ENCODE measurements around the gene SGMS2. TPM values are rescaled to one million over a fixed set of nuclear protein-coding genes. Genes with fewer than 3 reads are reported as not detected.

SGMS2 gene
- total and polyA plus RNA-seq, 12 donors = 1.0 to 52.3 (median 15.4) TPM

DNA sequence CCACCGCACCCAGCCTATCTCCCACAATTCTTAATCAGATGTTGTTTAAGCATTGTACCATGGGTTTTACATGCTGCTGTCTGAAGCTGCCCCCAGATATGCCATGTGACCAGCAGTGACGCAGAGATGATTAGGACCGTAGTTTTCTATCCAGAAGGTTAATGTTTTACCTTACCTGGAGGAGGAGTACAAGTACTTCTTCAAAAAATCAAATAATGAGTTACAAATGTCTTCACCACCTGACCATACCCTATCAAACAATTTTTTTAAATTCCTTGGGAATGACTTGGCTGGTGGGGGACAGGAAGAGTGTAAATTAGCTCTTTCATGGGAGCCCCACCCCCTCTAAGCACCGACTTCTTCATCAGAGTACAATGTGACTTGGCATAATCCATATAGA is 16.2 kb upstream of the SGMS2 start:
- H3K36me3 ChIP-seq (replicated peaks in 1 of 2) = no peaks in the 10 kb centered on the region

GRCh38 chr4:107809210-107809609 is 15.5 kb upstream of the SGMS2 start:
- H3K4me3 ChIP-seq = no peak overlapping the region
- TF ChIP-seq CTCF (IDR thresholded peaks at IDR 0.05) (no peak), POLR2A (IDR thresholded peaks at IDR 0.05) (no peak)
- peaks cover 4% of the 10 kb centered on the region for H3K27me3 ChIP-seq
- H3K9me3 ChIP-seq (replicated peaks in 1 of 3) = no peaks in the 10 kb centered on the region
- intact Hi-C loops (cut with DNase I) = no loop called here
- no peaks in the 10 kb centered on the region for H3K4me1 ChIP-seq (replicated peaks in 1 of 2)
- 81 to 91% (median 86%) methylated on average over 4 of the region's 4 CpGs for WGBS, 4 donors
- H3K27ac ChIP-seq = no peak overlapping the region
- DNase-seq = no peak
- H3K36me3 ChIP-seq (replicated peaks in 1 of 2) = no peaks in the 10 kb centered on the region

More for the DNA sequence above, 16.2 kb upstream of the SGMS2 start:
- TF ChIP-seq CTCF (IDR thresholded peaks at IDR 0.05) (no peak), POLR2A (IDR thresholded peaks at IDR 0.05) (no peak)
- H3K4me3 ChIP-seq = no peak overlapping the region
- 78 to 88% (median 83%) methylated on average over 4 of the region's 4 CpGs for WGBS, 4 donors
- intact Hi-C loops (cut with DNase I) = no loop called here
- H3K9me3 ChIP-seq (replicated peaks in 1 of 3) = no peaks in the 10 kb centered on the region
- no peak overlapping the region for H3K27ac ChIP-seq
- H3K27me3 ChIP-seq = peaks cover 8% of the 10 kb centered on the region
- H3K4me1 ChIP-seq (replicated peaks in 1 of 2) = no peaks in the 10 kb centered on the region
- DNase-seq = no peak

GRCh38 chr4:107814758-107815157 is 10.0 kb upstream of the SGMS2 start:
- no peak overlapping the region for H3K4me3 ChIP-seq
- 74 to 90% (median 78%) methylated on average over 1 of the region's 1 CpG for WGBS, 4 donors
- no peaks in the 10 kb centered on the region for H3K27me3 ChIP-seq
- intact Hi-C loops (cut with DNase I) = loop anchor here in 1 of 2 donors (10.0 kb wide), 2 partner anchors 50 to 90 kb away; no protein-coding TSS in a partner anchor
- no peaks in the 10 kb centered on the region for H3K4me1 ChIP-seq (replicated peaks in 1 of 2)
- H3K9me3 ChIP-seq (replicated peaks in 1 of 3) = no peaks in the 10 kb centered on the region
- TF ChIP-seq CTCF (IDR thresholded peaks at IDR 0.05) (no peak), POLR2A (IDR thresholded peaks at IDR 0.05) (no peak)
- DNase-seq = no peak
- no peak overlapping the region for H3K27ac ChIP-seq
- no peaks in the 10 kb centered on the region for H3K36me3 ChIP-seq (replicated peaks in 1 of 2)

GRCh38 chr4:107815158-107815557 is 9.6 kb upstream of the SGMS2 start:
- WGBS, 4 donors = 40 to 77% (median 57%) methylated on average over 1 of the region's 1 CpG
- no peaks in the 10 kb centered on the region for H3K36me3 ChIP-seq (replicated peaks in 1 of 2)
- H3K27ac ChIP-seq = no peak overlapping the region
- intact Hi-C loops (cut with DNase I) = loop anchor here in 1 of 2 donors (10.0 kb wide), 2 partner anchors 50 to 90 kb away; no protein-coding TSS in a partner anchor
- DNase-seq = no peak
- no peaks in the 10 kb centered on the region for H3K9me3 ChIP-seq (replicated peaks in 1 of 3)
- no peak overlapping the region for H3K4me3 ChIP-seq
- TF ChIP-seq POLR2A (IDR thresholded peaks at IDR 0.05) (no peak), CTCF (IDR thresholded peaks at IDR 0.05) (no peak)
- H3K4me1 ChIP-seq (replicated peaks in 1 of 2) = no peaks in the 10 kb centered on the region
- H3K27me3 ChIP-seq = no peaks in the 10 kb centered on the region

All from adrenal gland (tissue), 12 donors.